BLaER1 treated with 17β-estradiol and CSF1 and Interleukin-3, amounts not matched to agents 10 nM and 100 nM (cell line): ENCODE data around the gene HES6.

Source experiments
- H3K27ac ChIP-seq, 11 experiments: shearing (Covaris generic); formaldehyde crosslinking; 2 replicates each; pipeline ENCODE4 v1.8.1; 2022
- H3K27me3 ChIP-seq, 11 experiments: shearing (Covaris generic); formaldehyde crosslinking; 2 replicates each; pipeline ENCODE4 v1.8.1; 2022
- H3K36me3 ChIP-seq, 11 experiments: shearing (Covaris generic); formaldehyde crosslinking; 2 replicates each; pipeline ENCODE4 v1.8.1; 2022
- H3K4me1 ChIP-seq, 10 experiments: shearing (Covaris generic); formaldehyde crosslinking; 2 replicates each; pipeline ENCODE4 v1.8.1; 2022
- H3K4me2 ChIP-seq, 11 experiments: shearing (Covaris generic); formaldehyde crosslinking; 2 replicates each; pipeline ENCODE4 v1.8.1; 2022
- H3K4me3 ChIP-seq, 10 experiments: shearing (Covaris generic); formaldehyde crosslinking; 2 replicates each; pipeline ENCODE4 v1.8.1; 2022
- H3K9ac ChIP-seq, 11 experiments: shearing (Covaris generic); formaldehyde crosslinking; 2 replicates each; pipeline ENCODE4 v1.8.1; 2022
- H3K9me3 ChIP-seq, 11 experiments: shearing (Covaris generic); formaldehyde crosslinking; replicated peaks in 1 of 11; 2 replicates each; pipeline ENCODE4 v1.8.1; 2022
- H4K20me1 ChIP-seq, 11 experiments: shearing (Covaris generic); formaldehyde crosslinking; 2 replicates each; pipeline ENCODE4 v1.8.1; 2022
- Cebpa-rat ChIP-seq, 11 experiments: shearing (Covaris generic); IDR thresholded peaks; 2 replicates each; pipeline ENCODE4 v1.8.1; 2022

The HES6 gene

GRCh38 chr2:238267884-238268680 lies 28.2 kb upstream of the HES6 start:
- Histone ChIP-seq H3K27ac (no peak overlapping the region), H3K4me3 (no peak overlapping the region), H4K20me1 (peaks cover 0 to 70% (median 12%) of the 10 kb centered on the region in 11 experiments; a peak in 11 of 22 replicates), H3K9me3 (no peaks in the 10 kb centered on the region), H3K36me3 (peaks cover 55 to 92% (median 78%) of the 10 kb centered on the region in 11 experiments), H3K27me3 (no peaks in the 10 kb centered on the region), H3K4me1 (peaks cover 19 to 23% (median 22%) of the 10 kb centered on the region in 10 experiments), H3K9ac (0 out of 22 replicates have a peak overlapping the region, but pooled peaks of 1 of the 11 experiments have one; percentile 11), H3K4me2 (no peak overlapping the region)
- TF ChIP-seq Cebpa-rat (IDR thresholded peaks at IDR 0.05) = no peak

- H3K4me2 ChIP-seq = no peak overlapping the region
- H3K9ac ChIP-seq = 0 out of 22 replicates have a peak overlapping the region, but pooled peaks of 1 of the 11 experiments have one; percentile 11
- H3K27ac ChIP-seq = no peak overlapping the region
Observed at GRCh38 chr2:238267341-238267710, 27.5 kb upstream of the HES6 start.

GRCh38 chr2:238265605-238266004 lies 25.8 kb upstream of the HES6 start:
- no peak overlapping the region for H3K27ac ChIP-seq
- no peaks in the 10 kb centered on the region for H3K27me3 ChIP-seq
- TF ChIP-seq Cebpa-rat (IDR thresholded peaks at IDR 0.05) = no peak
- H4K20me1 ChIP-seq = peaks cover 0 to 58% (median 18%) of the 10 kb centered on the region in 11 experiments; a peak in 12 of 22 replicates
- H3K4me1 ChIP-seq = peaks cover 20 to 47% (median 43%) of the 10 kb centered on the region in 10 experiments
- no peak overlapping the region for H3K4me2 ChIP-seq
- H3K4me3 ChIP-seq = no peak overlapping the region
- peaks cover 53 to 91% (median 74%) of the 10 kb centered on the region in 11 experiments for H3K36me3 ChIP-seq
- no peak overlapping the region; a peak in 1 of 22 replicates for H3K9ac ChIP-seq
- H3K9me3 ChIP-seq = no peaks in the 10 kb centered on the region

More at GRCh38 chr2:238267341-238267710, 27.5 kb upstream of the HES6 start:
- Histone ChIP-seq H3K27me3 (no peaks in the 10 kb centered on the region), H3K4me3 (no peak overlapping the region), H3K4me1 (peaks cover 20 to 30% (median 28%) of the 10 kb centered on the region in 10 experiments), H3K9me3 (no peaks in the 10 kb centered on the region), H3K36me3 (peaks cover 50 to 91% (median 76%) of the 10 kb centered on the region in 11 experiments), H4K20me1 (peaks cover 0 to 67% (median 12%) of the 10 kb centered on the region in 11 experiments; a peak in 11 of 22 replicates)
- no peak for TF ChIP-seq Cebpa-rat (IDR thresholded peaks at IDR 0.05)

GRCh38 chr2:238264072-238264460 lies 24.2 kb upstream of the HES6 start:
- H3K4me3 ChIP-seq = no peak overlapping the region
- peak overlapping the region; percentile 48 to 87 (median 78) for H3K4me2 ChIP-seq
- H3K27me3 ChIP-seq = no peaks in the 10 kb centered on the region
- H3K9me3 ChIP-seq = no peaks in the 10 kb centered on the region
- H4K20me1 ChIP-seq = peaks cover 0 to 51% (median 7%) of the 10 kb centered on the region in 11 experiments; a peak in 10 of 22 replicates
- H3K9ac ChIP-seq = peak overlapping the region in 7 of 11 experiments; percentile 1 to 58 (median 34); a peak in 10 of 22 replicates
- H3K27ac ChIP-seq = peak overlapping the region in 6 of 11 experiments; percentile 1 to 57 (median 18); a peak in 5 of 22 replicates
- H3K36me3 ChIP-seq = peaks cover 48 to 87% (median 71%) of the 10 kb centered on the region in 11 experiments
- H3K4me1 ChIP-seq = peaks cover 20 to 62% (median 52%) of the 10 kb centered on the region in 10 experiments
- no peak for TF ChIP-seq Cebpa-rat (IDR thresholded peaks at IDR 0.05)

GRCh38 chr2:238263204-238264071 lies 23.6 kb upstream of the HES6 start:
- Histone ChIP-seq H3K36me3 (peaks cover 48 to 87% (median 72%) of the 10 kb centered on the region in 11 experiments), H4K20me1 (peaks cover 0 to 53% (median 7%) of the 10 kb centered on the region in 11 experiments; a peak in 10 of 22 replicates), H3K9me3 (no peaks in the 10 kb centered on the region), H3K27me3 (no peaks in the 10 kb centered on the region), H3K4me2 (peak overlapping the region; percentile 48 to 87 (median 78)), H3K4me3 (no peak overlapping the region), H3K4me1 (peaks cover 20 to 67% (median 52%) of the 10 kb centered on the region in 10 experiments), H3K27ac (peak overlapping the region in 4 of 11 experiments; percentile 13 to 57 (median 26); a peak in 4 of 22 replicates), H3K9ac (peak overlapping the region in 6 of 11 experiments; percentile 1 to 58 (median 36); a peak in 8 of 22 replicates)
- TF ChIP-seq Cebpa-rat (IDR thresholded peaks at IDR 0.05) = no peak

GRCh38 chr2:238262496-238263122 lies 22.8 kb upstream of the HES6 start:
- Histone ChIP-seq H3K27ac (peak overlapping the region in 1 of 11 experiments; percentile 33; a peak in 2 of 22 replicates), H3K9ac (peak overlapping the region in 4 of 11 experiments; percentile 15 to 37 (median 32); a peak in 4 of 22 replicates)

GRCh38 chr2:238261718-238262375 lies 22.0 kb upstream of the HES6 start:
- Histone ChIP-seq H3K36me3 (peaks cover 40 to 87% (median 69%) of the 10 kb centered on the region in 11 experiments), H3K9me3 (no peaks in the 10 kb centered on the region), H3K4me3 (no peak overlapping the region), H3K27me3 (no peaks in the 10 kb centered on the region), H3K4me2 (peak overlapping the region in 6 of 11 experiments; percentile 19 to 64 (median 52); a peak in 7 of 22 replicates), H3K27ac (no peak overlapping the region), H3K9ac (peak overlapping the region in 3 of 11 experiments; percentile 7 to 58 (median 55); a peak in 4 of 22 replicates), H4K20me1 (peaks cover 0 to 51% (median 7%) of the 10 kb centered on the region in 11 experiments; a peak in 10 of 22 replicates), H3K4me1 (peaks cover 20 to 72% (median 55%) of the 10 kb centered on the region in 10 experiments)
- no peak for TF ChIP-seq Cebpa-rat (IDR thresholded peaks at IDR 0.05)

More at GRCh38 chr2:238262496-238263122, 22.8 kb upstream of the HES6 start:
- TF ChIP-seq Cebpa-rat (IDR thresholded peaks at IDR 0.05) = no peak
- peaks cover 20 to 67% (median 52%) of the 10 kb centered on the region in 10 experiments for H3K4me1 ChIP-seq
- H3K4me2 ChIP-seq = peak overlapping the region in 4 of 11 experiments; percentile 48 to 87 (median 85); a peak in 5 of 22 replicates
- no peaks in the 10 kb centered on the region for H3K27me3 ChIP-seq
- H3K9me3 ChIP-seq = no peaks in the 10 kb centered on the region
- peaks cover 0 to 51% (median 7%) of the 10 kb centered on the region in 11 experiments; a peak in 10 of 22 replicates for H4K20me1 ChIP-seq
- H3K36me3 ChIP-seq = peaks cover 48 to 87% (median 72%) of the 10 kb centered on the region in 11 experiments
- H3K4me3 ChIP-seq = no peak overlapping the region
